ENCODE measurements around the gene ARHGEF1.
A peak's percentile ranks its signal among the peaks of the same experiment; 100 is the strongest.

ARHGEF1 gene

GRCh38 chr19:41926028-41926762 is 43.2 kb downstream of the ARHGEF1 start:
- DNase-seq (ENCODE audit: low read depth) = no peak
- H3K4me3 ChIP-seq (ENCODE audit: low read depth, low read length) = no peak overlapping the region

DNA sequence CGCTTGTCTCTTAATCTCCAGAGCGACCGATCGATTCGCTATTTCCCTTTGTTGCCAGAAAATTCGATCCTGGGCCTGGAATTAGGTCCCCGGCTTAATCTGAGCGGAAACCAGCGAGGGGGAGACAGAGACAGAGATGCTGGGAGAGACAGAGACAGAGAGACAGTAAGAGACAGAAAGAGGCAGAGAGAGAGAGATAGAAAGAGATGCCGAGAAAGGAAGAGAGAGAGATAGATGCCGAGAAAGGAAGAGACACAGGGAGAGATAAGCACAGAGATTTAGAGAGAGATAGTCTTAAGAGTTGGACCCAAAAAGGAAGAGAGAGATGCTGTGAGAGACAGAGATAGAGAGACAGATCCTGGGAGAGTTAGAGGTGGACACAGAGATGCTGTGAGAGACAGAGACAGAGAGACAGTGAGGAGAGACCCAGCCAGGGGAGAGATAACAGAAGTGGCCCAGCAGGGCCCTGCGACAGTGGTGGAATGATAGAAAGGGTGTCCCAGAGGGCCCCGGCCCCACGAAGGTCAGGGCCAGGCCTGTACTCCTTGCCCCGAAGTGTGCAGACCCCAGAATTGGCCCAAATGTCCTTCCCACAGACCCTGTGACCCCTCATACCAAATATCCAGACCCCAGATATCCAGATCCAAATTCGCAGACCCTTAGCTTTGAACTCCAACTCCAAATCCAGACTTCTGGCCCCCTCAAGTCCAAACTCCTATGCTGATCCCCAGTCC is 43.9 kb downstream of the ARHGEF1 start:
- DNase-seq (ENCODE audit: low read depth) = no peak
- no peak overlapping the region for H3K4me3 ChIP-seq (ENCODE audit: low read depth, low read length)

DNA sequence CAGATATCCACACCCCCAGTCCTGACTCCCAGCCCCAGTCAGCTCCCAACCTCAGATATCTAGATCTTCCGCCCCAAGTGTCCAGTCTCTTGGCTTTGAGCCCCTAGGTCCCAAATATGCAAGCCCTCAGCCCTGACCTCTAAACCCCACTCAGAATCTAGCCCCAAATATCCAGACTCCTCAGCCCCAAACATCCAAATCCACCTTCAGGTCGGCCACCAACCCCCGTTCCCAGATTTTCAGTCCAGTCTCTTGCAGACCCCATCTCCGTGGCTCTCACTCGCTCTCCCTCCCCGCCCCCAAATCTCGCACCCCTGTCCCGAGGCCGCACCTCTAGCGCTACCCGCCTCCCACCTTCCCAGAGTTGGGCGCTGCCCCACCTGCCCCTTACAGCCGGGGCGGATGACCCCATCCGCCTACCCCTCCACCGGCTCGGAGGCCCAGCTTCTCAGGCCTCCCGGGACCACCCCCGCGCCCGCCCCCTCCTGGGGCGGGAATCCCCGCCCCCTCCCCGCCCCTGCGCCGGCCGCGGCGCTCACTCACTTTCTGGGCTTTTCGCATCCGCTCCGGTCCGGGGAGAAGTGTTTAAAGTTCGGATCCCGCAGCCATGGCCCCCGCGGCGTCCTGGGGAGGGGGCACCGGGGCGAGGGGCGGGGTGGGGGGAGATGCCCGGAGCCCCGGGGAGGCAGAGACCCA is 44.7 kb downstream of the ARHGEF1 start:
- DNase-seq (ENCODE audit: low read depth) = no peak
- H3K4me3 ChIP-seq (ENCODE audit: low read depth, low read length) = peak overlapping the region; percentile 44

DNA sequence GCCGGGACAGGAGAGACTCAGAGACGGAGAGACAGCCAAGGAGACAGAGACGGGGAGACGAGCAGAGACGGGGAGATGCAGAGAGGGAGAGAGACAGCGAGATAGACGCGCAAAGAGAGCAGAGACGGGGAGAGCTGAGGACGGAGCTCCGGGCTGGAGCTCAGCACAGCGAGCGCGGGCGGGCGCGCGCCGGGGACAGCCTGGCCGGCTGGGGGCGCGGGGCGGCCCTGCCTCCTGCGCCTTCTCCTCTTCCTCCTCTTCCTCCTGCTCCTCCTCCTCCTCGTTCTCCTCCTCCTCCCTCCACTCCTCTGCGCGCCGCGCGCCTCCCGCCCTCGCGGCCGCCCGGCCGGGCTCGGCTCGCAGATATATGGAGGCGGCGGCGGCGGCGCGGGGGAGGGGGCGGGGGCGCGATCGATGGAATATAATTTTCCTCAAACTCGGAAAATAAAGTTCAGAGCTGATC is 45.3 kb downstream of the ARHGEF1 start, which contains the start of gene ERFL:
TSS of gene ERFL (minus strand) at position 229 of the 463 bp plus-strand sequence. CDS start 15,530 bp downstream, outside the sequence.
- H3K4me3 ChIP-seq (ENCODE audit: low read depth, low read length) = peak within 1 kb of the TSS; percentile 44
- DNase-seq (ENCODE audit: low read depth) = no peak

DNA sequence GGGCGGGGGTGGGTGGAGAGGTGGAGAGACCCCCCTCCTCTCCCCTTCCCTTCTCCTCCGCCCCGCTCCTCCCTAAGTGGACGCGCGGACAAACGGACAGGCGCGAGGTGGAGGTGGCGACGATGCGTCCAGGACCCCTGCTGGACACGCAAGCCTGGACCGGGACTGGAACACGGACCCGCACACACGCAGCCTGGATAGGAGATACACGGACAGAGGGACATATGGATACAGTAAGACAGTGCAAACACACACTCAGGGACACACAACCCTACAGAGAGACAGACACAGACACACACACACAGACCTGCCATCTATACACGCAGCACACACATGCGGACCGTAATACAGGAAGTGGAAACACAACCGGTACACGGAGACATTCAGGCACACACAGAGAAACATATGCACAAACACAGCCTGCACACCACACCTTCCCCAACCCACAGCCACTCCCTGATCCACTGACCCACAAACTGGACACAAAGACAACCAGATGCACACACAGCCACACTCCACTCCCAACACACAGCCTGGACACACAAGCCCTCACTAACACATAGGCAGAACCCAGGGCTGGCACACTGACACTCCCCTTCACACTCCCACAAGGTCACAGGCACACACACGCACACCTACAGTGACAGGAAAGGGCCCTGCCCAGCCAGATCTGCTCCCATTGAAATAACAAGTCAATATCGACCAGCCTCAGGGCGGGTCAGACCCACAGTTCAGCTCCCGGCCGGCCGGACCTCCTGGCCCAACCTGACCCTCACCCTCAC is 46.0 kb downstream of the ARHGEF1 start:
- no peak for DNase-seq (ENCODE audit: low read depth)
- peak overlapping the region; percentile 44 for H3K4me3 ChIP-seq (ENCODE audit: low read depth, low read length)

DNA sequence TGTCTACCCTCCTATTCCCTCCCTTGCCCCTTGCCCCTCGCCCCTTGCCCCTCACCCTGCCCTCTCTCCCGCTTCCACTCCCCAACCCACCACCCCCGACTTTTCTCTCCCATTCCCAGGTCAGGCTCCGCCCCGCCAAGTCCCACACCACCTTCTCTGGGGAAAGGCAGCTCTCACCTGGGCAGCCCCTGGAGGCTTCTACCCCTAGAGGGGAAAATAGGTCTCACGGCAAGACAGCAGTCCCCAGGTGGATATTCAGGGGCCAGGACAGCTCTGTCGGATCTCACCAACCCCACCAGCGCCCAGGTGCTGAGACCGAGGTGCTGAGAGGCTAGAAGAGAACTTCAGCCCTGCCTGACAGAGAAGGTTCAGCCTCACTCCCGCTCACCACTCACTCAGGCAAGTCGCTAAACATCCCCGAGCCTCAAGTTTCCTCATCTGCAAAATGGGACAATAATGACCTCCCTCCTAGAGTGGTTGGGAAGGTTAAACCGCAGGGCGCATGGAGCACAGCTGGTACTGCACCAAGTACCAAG is 46.6 kb downstream of the ARHGEF1 start:
- DNase-seq (ENCODE audit: low read depth) = no peak
- no peak overlapping the region for H3K4me3 ChIP-seq (ENCODE audit: low read depth, low read length)

DNA sequence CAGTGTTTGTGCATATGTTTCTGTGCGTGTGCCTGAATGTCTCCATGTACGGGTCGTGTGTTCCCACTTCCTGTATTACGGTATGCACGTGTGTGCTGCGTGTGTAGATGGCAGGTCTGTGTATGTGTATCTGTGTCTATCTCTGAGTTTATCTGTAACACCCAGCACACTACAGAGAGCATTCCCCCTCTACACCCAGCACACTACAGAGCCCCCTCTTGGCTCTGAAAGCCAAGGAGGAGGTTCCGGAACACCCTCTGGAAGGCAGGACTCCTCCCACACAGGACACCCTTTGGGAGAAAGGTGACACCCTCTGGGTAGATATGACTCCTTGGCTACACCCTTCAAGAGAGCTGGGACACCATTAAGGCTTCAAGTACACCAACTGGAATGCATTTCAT is 47.3 kb downstream of the ARHGEF1 start:
- no peak for DNase-seq (ENCODE audit: low read depth)
- no peak overlapping the region for H3K4me3 ChIP-seq (ENCODE audit: low read depth, low read length)

DNA sequence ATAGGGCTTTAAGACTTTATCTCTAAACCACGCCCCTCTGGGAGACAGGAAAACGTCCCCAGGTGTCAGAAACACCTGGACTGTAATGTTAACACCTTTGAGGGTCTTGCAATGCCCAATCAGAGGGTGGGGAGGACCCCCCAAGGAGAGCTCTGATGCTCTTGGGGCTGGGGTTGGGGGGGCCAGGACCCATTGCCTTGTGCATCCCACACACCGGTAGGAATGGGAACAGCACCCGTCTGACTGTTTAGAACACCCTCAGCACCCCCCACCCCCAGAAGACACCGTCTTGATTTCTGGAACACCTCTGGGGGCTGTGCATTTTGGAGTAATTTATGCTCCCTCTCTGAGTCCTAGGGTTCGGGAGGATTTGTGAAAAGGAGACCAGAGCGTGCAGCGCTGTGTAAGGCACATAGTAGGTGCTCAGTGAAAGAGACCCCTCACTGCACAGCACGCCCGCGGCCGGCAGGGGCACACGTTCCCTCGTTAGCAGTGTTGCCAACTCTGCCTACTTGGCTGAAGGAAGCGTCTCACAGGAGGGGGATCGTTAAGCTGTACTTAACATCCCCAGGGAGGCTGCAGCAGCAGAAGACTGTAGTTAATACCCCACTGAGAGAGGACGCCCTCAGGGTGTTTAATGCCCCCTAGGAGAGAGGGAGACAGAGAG is 48.1 kb downstream of the ARHGEF1 start:
- no peak for DNase-seq (ENCODE audit: low read depth)
- no peak overlapping the region for H3K4me3 ChIP-seq (ENCODE audit: low read depth, low read length)

DNA sequence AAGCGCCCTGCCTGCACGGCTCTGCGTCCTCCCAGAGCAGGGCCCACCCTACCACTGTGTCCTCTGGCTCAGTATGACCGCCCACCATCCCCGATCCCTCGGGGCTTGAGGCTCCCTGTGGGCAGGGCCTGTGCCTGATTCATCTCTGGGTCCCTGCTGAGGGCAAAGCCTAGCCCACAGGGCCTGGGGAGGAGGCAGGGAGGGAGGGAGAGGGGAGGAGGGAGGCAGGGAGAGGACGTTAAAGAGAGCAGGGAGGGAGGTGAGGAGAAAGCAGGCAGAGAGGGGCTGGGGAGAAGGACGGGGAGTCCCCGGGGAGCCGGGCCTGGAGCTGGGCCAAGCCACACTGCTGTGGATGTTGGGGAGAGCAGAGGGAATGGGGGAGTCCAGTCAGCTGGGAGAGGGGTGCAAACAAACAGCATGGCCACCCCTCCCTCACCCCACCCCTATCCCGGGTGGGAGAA is 49.3 kb downstream of the ARHGEF1 start:
- H3K4me3 ChIP-seq (ENCODE audit: low read depth, low read length) = no peak overlapping the region
- DNase-seq (ENCODE audit: low read depth) = no peak

GRCh38 chr19:41932720-41933332 is 49.8 kb downstream of the ARHGEF1 start:
- H3K4me3 ChIP-seq (ENCODE audit: low read depth, low read length) = no peak overlapping the region
- no peak for DNase-seq (ENCODE audit: low read depth)

DNA sequence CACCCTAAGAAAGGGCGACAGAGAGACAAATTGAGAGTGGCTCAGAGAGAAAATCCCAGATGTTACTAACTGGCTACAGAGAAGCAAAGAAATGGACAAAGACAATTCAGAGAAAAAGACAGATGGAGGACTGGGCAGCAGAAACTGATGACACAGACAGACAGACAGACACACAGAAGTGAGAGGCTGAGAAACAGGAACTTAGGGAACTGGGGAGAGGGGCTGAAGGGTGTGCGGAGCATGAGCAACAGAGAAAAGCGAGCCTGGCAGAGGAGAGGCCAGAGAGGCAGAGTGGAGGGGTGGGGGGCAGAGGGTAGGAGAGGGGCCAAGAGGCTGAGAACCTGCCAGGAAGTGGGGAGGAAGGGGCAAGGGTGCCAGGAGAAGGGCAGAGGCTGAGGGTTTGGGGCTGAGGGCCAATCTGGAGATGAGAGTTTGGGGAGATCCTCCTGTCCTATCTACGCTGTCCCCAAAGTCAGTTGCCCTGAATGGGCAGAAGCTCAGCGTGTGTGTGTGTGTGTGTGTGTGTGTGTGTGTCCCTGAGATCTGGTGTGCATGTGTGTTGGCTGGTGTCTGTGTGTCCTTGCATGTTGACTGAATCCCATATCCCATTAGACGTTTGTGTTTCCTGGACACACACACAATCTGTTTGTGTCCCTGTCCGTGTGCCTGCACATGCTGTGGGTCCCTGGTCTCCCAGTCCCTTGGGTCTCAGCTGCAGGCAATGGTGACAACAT is 50.9 kb downstream of the ARHGEF1 start:
- no peak overlapping the region for H3K4me3 ChIP-seq (ENCODE audit: low read depth, low read length)
- no peak for DNase-seq (ENCODE audit: low read depth)

GRCh38 chr19:41934849-41935374 is 51.9 kb downstream of the ARHGEF1 start:
- DNase-seq (ENCODE audit: low read depth) = no peak
- no peak overlapping the region for H3K4me3 ChIP-seq (ENCODE audit: low read depth, low read length)

GRCh38 chr19:41935760-41936415 is 52.9 kb downstream of the ARHGEF1 start:
- no peak overlapping the region for H3K4me3 ChIP-seq (ENCODE audit: low read depth, low read length)
- no peak for DNase-seq (ENCODE audit: low read depth)

DNA sequence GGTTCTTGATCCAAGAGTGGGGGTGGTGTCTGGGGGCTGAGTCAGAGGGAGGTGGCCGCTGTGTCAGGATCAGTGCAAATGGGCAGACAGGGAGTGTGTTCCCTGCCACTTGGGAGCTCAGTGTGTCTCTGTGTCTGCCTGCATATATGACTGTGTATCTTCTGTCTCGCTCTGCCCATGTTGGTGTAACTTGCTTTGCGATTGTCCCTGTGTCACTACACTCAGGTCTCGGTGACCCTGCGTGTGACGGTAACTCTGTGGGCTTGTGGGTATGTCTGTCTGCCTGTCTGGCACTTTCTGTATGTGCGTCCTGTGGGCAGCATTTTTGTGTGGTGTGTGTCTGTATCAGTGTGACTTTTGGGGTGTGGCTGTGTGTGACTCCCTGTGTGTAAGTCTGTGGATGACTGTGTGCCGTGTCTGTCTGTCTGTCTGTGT is 53.4 kb downstream of the ARHGEF1 start:
- no peak for DNase-seq (ENCODE audit: low read depth)
- no peak overlapping the region for H3K4me3 ChIP-seq (ENCODE audit: low read depth, low read length)

DNA sequence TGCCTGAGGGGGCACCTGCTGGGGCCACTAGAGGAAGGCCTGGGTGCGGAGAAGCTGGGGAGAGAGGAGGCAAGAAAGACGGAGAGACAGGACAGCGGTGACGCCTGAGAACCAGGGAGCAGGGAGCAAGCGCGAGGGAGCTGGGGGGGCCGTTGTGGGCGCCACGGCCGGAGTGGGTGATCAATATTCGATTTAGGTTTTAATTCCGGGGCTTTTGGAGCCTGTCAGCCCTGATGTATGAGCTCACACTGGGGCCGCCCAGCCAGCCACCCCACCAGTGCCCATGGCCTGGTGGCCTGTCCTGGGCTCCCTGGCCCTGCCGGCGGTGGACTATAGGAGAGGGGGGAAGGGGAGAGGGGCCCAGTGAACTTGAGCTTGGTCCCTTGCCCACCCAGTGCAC is 54.0 kb downstream of the ARHGEF1 start:
- no peak for DNase-seq (ENCODE audit: low read depth)
- no peak overlapping the region for H3K4me3 ChIP-seq (ENCODE audit: low read depth, low read length)

DNA sequence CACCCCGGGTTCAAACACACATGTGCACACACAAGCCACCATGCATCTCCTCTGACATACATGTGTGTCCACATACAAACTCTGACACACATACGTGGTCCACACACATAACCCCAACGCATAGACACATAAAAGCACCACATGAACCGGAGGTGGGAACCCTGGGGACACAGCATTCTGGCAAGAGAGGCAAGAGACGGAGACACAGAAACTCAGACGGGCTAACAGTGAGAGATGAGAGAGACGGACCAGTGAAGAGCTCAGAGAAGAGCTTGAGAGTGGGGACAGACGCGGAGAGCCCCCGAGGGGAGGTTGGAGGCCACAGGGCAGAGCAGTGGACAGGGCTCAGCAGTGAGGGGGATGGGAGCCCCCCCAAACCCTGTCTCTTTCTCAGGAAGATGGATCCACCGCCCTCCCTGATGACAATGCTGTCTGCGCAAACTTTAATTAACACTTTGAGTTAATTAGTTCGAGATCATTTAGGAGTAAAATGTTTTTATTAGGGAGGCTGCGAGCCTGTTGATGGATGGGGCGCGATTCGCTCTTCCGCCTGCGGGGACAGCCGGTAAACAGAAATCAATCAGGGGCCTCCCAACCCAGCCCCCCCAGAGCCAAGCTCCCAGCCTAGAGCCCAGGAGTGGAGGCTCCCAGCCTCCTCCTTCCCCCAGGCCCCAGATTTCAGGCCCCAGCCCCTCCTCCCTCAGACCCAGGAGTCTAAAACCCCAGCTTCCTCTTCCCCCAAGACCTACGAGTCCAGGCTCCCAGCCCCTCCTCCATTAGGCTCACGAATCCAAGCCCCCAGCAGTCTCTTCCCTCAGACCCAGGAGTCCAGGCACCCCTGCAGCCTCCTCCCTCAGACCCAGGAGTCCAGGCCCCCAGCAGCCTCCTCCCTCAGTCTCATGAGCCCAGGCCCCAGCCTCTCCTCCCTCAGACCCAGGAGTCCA is 54.8 kb downstream of the ARHGEF1 start:
- DNase-seq (ENCODE audit: low read depth) = no peak
- no peak overlapping the region for H3K4me3 ChIP-seq (ENCODE audit: low read depth, low read length)

All from skeletal muscle cell (primary cell).